ENCODE results near the gene INF2. TPM values are rescaled to one million over a fixed set of nuclear protein-coding genes. Genes with fewer than 3 reads are reported as not detected.

The INF2 gene
- total and polyA plus RNA-seq, 2 experiments from 2014 or later = 23.0 to 53.3 TPM

DNA sequence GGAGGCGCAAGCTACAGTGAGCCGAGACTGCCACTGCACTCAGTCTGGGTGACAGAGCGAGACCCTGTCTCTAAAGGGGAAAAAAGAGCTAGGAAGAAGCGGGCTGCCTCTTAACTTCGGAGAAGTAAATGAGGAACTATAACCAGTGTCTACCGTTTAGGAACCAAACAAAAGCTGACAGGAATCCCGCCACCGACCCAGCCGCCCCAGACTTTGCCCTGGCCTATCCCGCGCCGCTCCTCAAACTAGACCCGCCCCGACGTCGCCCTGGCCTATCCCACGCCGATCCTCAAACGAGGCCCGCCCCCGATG is 63.0 kb downstream of the INF2 start:
- Histone ChIP-seq H3K4me3 (peak overlapping the region; percentile 90), H3K36me3 (ENCODE audit: low read depth) (peaks cover 5% of the 10 kb centered on the region; the same call in 1 of the 2 replicates), H3K9ac (peak overlapping the region; percentile 68), H3K27me3 (replicated peaks; ENCODE audit: insufficient read depth) (no peaks in the 10 kb centered on the region), H3K9me3 (ENCODE audit: low read depth) (no peaks in the 10 kb centered on the region), H4K20me1 (ENCODE audit: insufficient read depth) (no peaks in the 10 kb centered on the region), H3K4me2 (ENCODE audit: unreplicated experiment) (peak overlapping the region; percentile 72), H3F3A (ENCODE audit: insufficient read depth) (peaks cover 23% of the 10 kb centered on the region), H2AFZ (peak overlapping the region; percentile 87), H3K79me2 (ENCODE audit: insufficient read depth) (peaks cover 44% of the 10 kb centered on the region), H3K4me1 (ENCODE audit: insufficient read depth) (peaks cover 22% of the 10 kb centered on the region), H3K27ac (peak overlapping the region; percentile 39), H3K9me2 (ENCODE audit: insufficient read depth) (no peaks in the 10 kb centered on the region)
- in situ Hi-C loops (cut with MboI) = no loop called here
- 1 to 2% methylated on average over 18 to 21 of the region's 21 CpGs for WGBS, 2 experiments (ENCODE audit: low coverage in 1 of 2, low lambda C conversion rate in 2 of 2, missing lambda C conversion rate in 2 of 2)
- no peak for DNase-seq
- no peak for TF ChIP-seq EZH2phosphoT487 (IDR thresholded peaks at IDR 0.05; ENCODE audit: insufficient read depth, low read depth)
- no peak for TF ChIP-seq EZH2 (IDR thresholded peaks at IDR 0.05; ENCODE audit: insufficient read depth, poor library complexity, severe bottlenecking)

DNA sequence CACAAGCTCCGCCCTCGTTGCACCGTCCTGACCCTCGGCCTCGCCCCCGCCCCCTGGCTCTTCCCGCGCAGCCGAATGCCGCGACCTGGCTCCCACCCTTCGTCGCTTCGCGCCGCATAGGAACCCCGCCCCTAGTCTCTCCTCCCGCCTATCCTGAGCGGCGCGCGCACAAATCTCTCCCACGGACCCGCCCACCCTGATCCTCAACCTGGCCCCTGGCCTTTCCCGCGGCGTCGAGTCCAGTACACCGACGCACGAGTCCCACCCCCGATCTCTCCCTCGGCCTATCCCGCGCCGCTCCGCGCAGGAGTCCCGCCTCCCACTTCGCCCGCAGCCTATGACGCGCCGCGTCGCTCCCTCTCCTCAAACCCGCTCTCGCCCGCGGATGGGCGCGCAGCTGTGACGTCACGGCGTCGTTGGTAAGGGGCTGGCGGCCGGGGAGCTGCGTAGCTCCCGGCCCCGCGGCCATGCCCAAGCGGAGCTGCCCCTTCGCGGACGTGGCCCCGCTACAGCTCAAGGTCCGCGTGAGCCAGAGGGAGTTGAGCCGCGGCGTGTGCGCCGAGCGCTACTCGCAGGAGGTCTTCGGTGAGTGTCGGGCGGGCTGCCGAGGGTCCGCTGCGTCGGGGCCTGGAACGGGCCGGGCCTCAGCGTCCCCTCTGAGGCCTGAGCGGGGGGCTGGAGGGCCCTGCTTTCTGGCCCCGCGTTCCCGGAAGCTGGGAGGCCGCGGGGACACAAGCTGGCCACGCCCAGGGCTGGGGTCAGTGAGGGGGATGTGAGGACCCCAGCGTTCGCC is 63.5 kb downstream of the INF2 start, which contains the start of gene SIVA1:
TSS of gene SIVA1 (plus strand) at position 413 of the 793 bp plus-strand sequence. CDS start at position 468, 55 bp downstream.
- H3K4me1 ChIP-seq (ENCODE audit: insufficient read depth) = peaks cover 22% of the 10 kb centered on the region
- peak within 1 kb of the TSS; percentile 74 for H3K27ac ChIP-seq
- H3K27me3 ChIP-seq (replicated peaks; ENCODE audit: insufficient read depth) = no peaks in the 10 kb centered on the region
- H3F3A ChIP-seq (ENCODE audit: insufficient read depth) = peaks cover 22% of the 10 kb centered on the region
- peak; percentile 100 for DNase-seq
- no peaks in the 10 kb centered on the region for H3K9me3 ChIP-seq (ENCODE audit: low read depth)
- H2AFZ ChIP-seq = peak within 1 kb of the TSS; percentile 87
- peaks cover 50% of the 10 kb centered on the region for H3K79me2 ChIP-seq (ENCODE audit: insufficient read depth)
- no peaks in the 10 kb centered on the region for H4K20me1 ChIP-seq (ENCODE audit: insufficient read depth)
- peak within 1 kb of the TSS; percentile 90 for H3K4me3 ChIP-seq
- 1% methylated on average over 59 to 76 of the region's 95 CpGs for WGBS, 2 experiments (ENCODE audit: low coverage in 1 of 2, low lambda C conversion rate in 2 of 2, missing lambda C conversion rate in 2 of 2)
- H3K4me2 ChIP-seq (ENCODE audit: unreplicated experiment) = peak within 1 kb of the TSS; percentile 87
- H3K9ac ChIP-seq = peak within 1 kb of the TSS; percentile 97
- no peak for TF ChIP-seq EZH2phosphoT487 (IDR thresholded peaks at IDR 0.05; ENCODE audit: insufficient read depth, low read depth)
- no peaks in the 10 kb centered on the region for H3K9me2 ChIP-seq (ENCODE audit: insufficient read depth)
- in situ Hi-C loops (cut with MboI) = no loop called here
- peaks cover 5% of the 10 kb centered on the region; the same call in 1 of the 2 replicates for H3K36me3 ChIP-seq (ENCODE audit: low read depth)

DNA sequence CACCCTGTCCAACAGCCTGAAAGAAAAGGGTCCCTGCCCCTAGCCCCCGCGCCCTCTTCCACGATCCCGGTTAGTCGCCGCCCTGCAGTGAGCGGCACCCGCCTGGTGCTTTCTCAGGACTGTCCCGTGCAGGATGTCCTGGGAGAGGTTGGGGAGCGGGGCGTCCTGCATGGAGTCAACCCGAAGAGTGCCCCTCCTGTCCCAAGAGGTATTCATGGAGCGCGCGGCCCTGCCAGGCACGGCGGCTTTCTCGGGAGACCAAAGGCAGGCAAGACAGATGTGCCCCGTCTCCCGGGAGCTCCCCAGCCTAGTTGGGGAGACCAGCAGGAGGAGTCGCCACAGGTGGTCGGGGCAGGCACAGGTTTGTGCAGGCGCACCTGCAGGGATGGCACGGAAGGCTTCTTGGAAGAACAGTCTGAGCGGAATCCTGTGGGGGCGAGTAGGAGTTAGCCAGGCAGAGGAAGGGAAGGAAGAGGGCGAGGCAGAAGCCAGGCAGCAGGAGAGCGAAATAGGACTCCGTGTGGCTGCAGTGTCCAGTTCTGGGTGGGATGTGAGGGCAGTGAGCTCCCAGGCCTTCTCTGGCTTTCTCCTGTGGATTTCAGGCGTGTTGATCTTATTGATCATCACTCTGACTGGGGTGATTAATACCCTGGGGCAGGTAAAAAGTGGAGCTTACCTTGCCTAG is 64.3 kb downstream of the INF2 start:
- peak overlapping the region; percentile 90 for H3K4me3 ChIP-seq
- no peaks in the 10 kb centered on the region for H3K9me3 ChIP-seq (ENCODE audit: low read depth)
- no peaks in the 10 kb centered on the region for H3K9me2 ChIP-seq (ENCODE audit: insufficient read depth)
- peaks cover 57% of the 10 kb centered on the region for H3K79me2 ChIP-seq (ENCODE audit: insufficient read depth)
- peaks cover 19% of the 10 kb centered on the region for H3F3A ChIP-seq (ENCODE audit: insufficient read depth)
- WGBS, 2 experiments (ENCODE audit: low coverage in 1 of 2, low lambda C conversion rate in 2 of 2, missing lambda C conversion rate in 2 of 2) = 1 to 5% methylated on average over 20 to 30 of the region's 30 CpGs
- no peaks in the 10 kb centered on the region for H4K20me1 ChIP-seq (ENCODE audit: insufficient read depth)
- H3K4me2 ChIP-seq (ENCODE audit: unreplicated experiment) = peak overlapping the region; percentile 87
- peak overlapping the region; percentile 97 for H3K9ac ChIP-seq
- peak; percentile 57 for DNase-seq
- peaks cover 5% of the 10 kb centered on the region; the same call in 1 of the 2 replicates for H3K36me3 ChIP-seq (ENCODE audit: low read depth)
- no peaks in the 10 kb centered on the region for H3K27me3 ChIP-seq (replicated peaks; ENCODE audit: insufficient read depth)
- H2AFZ ChIP-seq = no peak overlapping the region
- peaks cover 21% of the 10 kb centered on the region for H3K4me1 ChIP-seq (ENCODE audit: insufficient read depth)
- peak overlapping the region; percentile 74; the same call in 1 of the 2 replicates for H3K27ac ChIP-seq
- TF ChIP-seq EZH2phosphoT487 (IDR thresholded peaks at IDR 0.05; ENCODE audit: insufficient read depth, low read depth) (no peak), EZH2 (IDR thresholded peaks at IDR 0.05; ENCODE audit: insufficient read depth, poor library complexity, severe bottlenecking) (no peak)
- in situ Hi-C loops (cut with MboI) = no loop called here

DNA sequence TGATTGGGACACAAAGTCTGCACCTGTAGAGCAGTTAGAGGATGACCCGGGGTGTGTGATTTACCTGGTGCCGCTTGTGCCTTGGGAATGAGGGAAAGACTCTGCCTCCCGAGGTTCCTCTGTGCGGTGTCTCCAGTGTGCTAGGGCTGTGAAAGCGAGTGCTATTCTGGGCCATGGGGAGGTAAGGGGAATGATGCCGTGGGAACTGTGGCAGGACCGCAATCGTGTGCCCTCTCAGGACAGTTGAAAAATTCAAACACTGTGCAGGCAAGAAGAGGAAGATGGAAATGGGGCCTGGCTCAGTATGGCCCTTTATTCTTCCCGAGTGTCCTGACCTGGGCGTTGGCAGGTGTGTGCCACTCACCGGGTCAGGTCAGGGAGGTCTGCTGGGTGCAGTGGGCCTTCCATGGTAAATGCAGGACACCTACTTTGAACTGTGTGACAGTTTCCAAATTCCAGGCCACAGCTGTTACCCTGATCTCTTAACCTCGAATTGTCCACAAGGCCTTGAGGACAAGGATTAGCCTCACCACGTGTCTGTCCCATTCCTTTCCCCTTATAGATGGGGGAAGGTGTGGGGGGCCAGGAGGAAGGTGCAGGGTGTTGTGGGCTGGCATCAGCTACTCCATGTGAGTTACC is 64.9 kb downstream of the INF2 start:
- H3K27me3 ChIP-seq (replicated peaks; ENCODE audit: insufficient read depth) = no peaks in the 10 kb centered on the region
- H3K4me2 ChIP-seq (ENCODE audit: unreplicated experiment) = peak overlapping the region; percentile 87
- H3K36me3 ChIP-seq (ENCODE audit: low read depth) = peaks cover 5% of the 10 kb centered on the region; the same call in 1 of the 2 replicates
- no peaks in the 10 kb centered on the region for H3K9me3 ChIP-seq (ENCODE audit: low read depth)
- H3K9me2 ChIP-seq (ENCODE audit: insufficient read depth) = no peaks in the 10 kb centered on the region
- WGBS, 2 experiments (ENCODE audit: low coverage in 1 of 2, low lambda C conversion rate in 2 of 2, missing lambda C conversion rate in 2 of 2) = 48 to 55% methylated on average over 13 of the region's 13 CpGs
- H3K9ac ChIP-seq = peak overlapping the region; percentile 97
- peak overlapping the region; percentile 74; the same call in 1 of the 2 replicates for H3K27ac ChIP-seq
- H4K20me1 ChIP-seq (ENCODE audit: insufficient read depth) = no peaks in the 10 kb centered on the region
- peaks cover 64% of the 10 kb centered on the region for H3K79me2 ChIP-seq (ENCODE audit: insufficient read depth)
- peaks cover 16% of the 10 kb centered on the region for H3F3A ChIP-seq (ENCODE audit: insufficient read depth)
- H3K4me1 ChIP-seq (ENCODE audit: insufficient read depth) = peaks cover 14% of the 10 kb centered on the region
- in situ Hi-C loops (cut with MboI) = no loop called here
- H2AFZ ChIP-seq = no peak overlapping the region
- DNase-seq = no peak
- peak overlapping the region; percentile 90 for H3K4me3 ChIP-seq
- TF ChIP-seq EZH2 (IDR thresholded peaks at IDR 0.05; ENCODE audit: insufficient read depth, poor library complexity, severe bottlenecking) (no peak), EZH2phosphoT487 (IDR thresholded peaks at IDR 0.05; ENCODE audit: insufficient read depth, low read depth) (no peak)

Data from GM23248 (cell line).